Right lobe of liver (tissue), 4 donors: ENCODE measurements around the gene SPIRE1.

ENCODE experiments used
- POLR2A ChIP-seq: fragments of 450-650 bp; IDR thresholded peaks from one replicate; pipeline ENCODE4 v1.6.1; 2017; ENCODE audit warnings: antibody characterized with exemption, mild to moderate bottlenecking
- TF ChIP-seq, protein P1 (sequence below), 4 donors: fragments of 200-600 bp in 3 of 4; fragments of 450-650 bp in 1 of 4; IDR thresholded peaks; one replicate each; pipeline versions ENCODE4 v1.5.1 to v1.8.0; 2016 to 2022; ENCODE audit warnings: antibody characterized with exemption in 4 of 4, mild to moderate bottlenecking in 2 of 4
- donor health status: DM: no; HTN: no; CAD: no.
- donor health status: DM: no; HTN: no; CAD: no.
- donor health status: DM: no; HTN: yes; CAD: no.

DNA sequence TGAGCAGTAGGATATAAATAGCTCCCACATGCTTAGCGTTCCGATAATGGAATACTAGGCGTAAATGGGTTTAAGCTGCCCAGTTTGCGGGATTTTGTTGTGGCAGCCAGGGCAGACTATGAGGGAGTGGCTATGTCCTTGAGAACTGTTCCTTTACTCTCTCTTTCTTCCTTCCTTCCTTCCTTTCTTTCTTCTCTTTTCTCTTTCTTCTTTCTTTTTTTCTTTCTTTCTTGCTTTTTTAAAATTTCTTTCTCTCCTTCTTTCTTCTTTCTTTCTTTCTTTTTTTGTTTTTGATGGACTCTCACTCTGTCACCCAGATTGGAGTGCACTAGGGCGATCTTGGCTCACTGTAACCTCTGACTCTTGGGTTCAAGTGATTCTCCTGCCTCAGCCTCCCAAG is 259.3 kb downstream of the SPIRE1 start:
- TF ChIP-seq, protein P1, sequence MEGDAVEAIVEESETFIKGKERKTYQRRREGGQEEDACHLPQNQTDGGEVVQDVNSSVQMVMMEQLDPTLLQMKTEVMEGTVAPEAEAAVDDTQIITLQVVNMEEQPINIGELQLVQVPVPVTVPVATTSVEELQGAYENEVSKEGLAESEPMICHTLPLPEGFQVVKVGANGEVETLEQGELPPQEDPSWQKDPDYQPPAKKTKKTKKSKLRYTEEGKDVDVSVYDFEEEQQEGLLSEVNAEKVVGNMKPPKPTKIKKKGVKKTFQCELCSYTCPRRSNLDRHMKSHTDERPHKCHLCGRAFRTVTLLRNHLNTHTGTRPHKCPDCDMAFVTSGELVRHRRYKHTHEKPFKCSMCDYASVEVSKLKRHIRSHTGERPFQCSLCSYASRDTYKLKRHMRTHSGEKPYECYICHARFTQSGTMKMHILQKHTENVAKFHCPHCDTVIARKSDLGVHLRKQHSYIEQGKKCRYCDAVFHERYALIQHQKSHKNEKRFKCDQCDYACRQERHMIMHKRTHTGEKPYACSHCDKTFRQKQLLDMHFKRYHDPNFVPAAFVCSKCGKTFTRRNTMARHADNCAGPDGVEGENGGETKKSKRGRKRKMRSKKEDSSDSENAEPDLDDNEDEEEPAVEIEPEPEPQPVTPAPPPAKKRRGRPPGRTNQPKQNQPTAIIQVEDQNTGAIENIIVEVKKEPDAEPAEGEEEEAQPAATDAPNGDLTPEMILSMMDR (IDR thresholded peaks at IDR 0.05): no peak
- TF ChIP-seq POLR2A: no peak
